HCT116 (cell line): ENCODE data around the gene MRS2. TPM values are rescaled to one million over a fixed set of nuclear protein-coding genes. Genes with fewer than 3 reads are reported as not detected.

ENCODE experiments used
- ATAC-seq: fragments of 200-7000 bp; cut with Tn5 transposase; 2 replicates; pipeline ENCODE4 v1.9.1; 2020; ENCODE audit warnings: mild to moderate bottlenecking, moderate library complexity
- BruUV-seq: library from RNA; stranded (reverse); fragments of 400-500 nt; replicated peaks from 2 replicates; lab custom pipeline; 2021; lab: Mats Ljungman, UMichigan
- CTCF ChIA-PET: fragments of 300-600 bp; sonication (Branson Sonifier 250); formaldehyde crosslinking; loops from one replicate; lab custom pipeline; 2021; ENCODE audit warnings: antibody characterized with exemption; lab: Charles Lee
- POLR2A ChIA-PET: fragments of 300-600, 350-600 bp; sonication (Branson Sonifier 250); formaldehyde crosslinking; loops from one replicate; lab custom pipeline; 2021; ENCODE audit warnings: antibody characterized with exemption; lab: Charles Lee
- RAD21 ChIA-PET, 2 experiments: fragments of 300-600 bp; sonication (Branson Sonifier 250); formaldehyde crosslinking; loops; one replicate each; lab custom pipeline; 2023; ENCODE audit warnings: low total read pairs in 2 of 2; ENCODE audit not compliant: uncharacterized antibody in 2 of 2, unreplicated experiment in 2 of 2, low non-redundant PET in 1 of 2; lab: Charles Lee
- DNase-seq: peaks from one replicate; pipeline ENCODE4 v3.0.0-alpha.2; 2010; ENCODE audit warnings: low read depth, low spot score
- H2AFZ ChIP-seq: fragments of 200-600 bp; shearing (Covaris generic), sonication (generic); 2 replicates; pipeline ENCODE4 v1.6.1; 2017; ENCODE audit warnings: low read depth, mixed run types, mixed read lengths, antibody characterized with exemption, low read length; ENCODE audit not compliant: poor library complexity, severe bottlenecking
- H3K27ac ChIP-seq: 2 replicates; pipeline ENCODE4 v1.5.1; 2012; ENCODE audit warnings: low read depth, low read length
- H3K27me3 ChIP-seq: fragments of 200-600 bp; sonication (generic); 2 replicates; pipeline ENCODE4 v1.6.1; 2016; ENCODE audit warnings: mixed run types, low read length, mixed read lengths; ENCODE audit not compliant: insufficient read depth
- H3K36me3 ChIP-seq, 2 experiments: fragments of 200-500 bp in 1 of 2; fragments of 200-600 bp in 1 of 2; sonication (Bioruptor generic) in 1 of 2; sonication (generic) in 1 of 2; 2 replicates each; pipeline versions ENCODE4 v1.5.1 to v1.6.1; 2014 to 2016; ENCODE audit warnings: low read length in 2 of 2, inconsistent platforms in 1 of 2, mixed read lengths in 1 of 2, mixed run types in 1 of 2; ENCODE audit not compliant: insufficient read depth in 2 of 2, control insufficient read depth in 1 of 2
- H3K4me1 ChIP-seq, 2 experiments: fragments of 200-600 bp in 1 of 2; sonication (generic) in 1 of 2; 2 replicates each; pipeline versions ENCODE4 v1.5.1 to v1.6.1; 2012 to 2017; ENCODE audit warnings: low read length in 2 of 2, inconsistent platforms in 1 of 2, mild to moderate bottlenecking in 1 of 2, mixed read lengths in 1 of 2, mixed run types in 1 of 2, moderate library complexity in 1 of 2; ENCODE audit not compliant: insufficient read depth in 2 of 2, control insufficient read depth in 1 of 2
- H3K4me2 ChIP-seq: fragments of 200-600 bp; sonication (generic); 2 replicates; pipeline ENCODE4 v1.6.1; 2017; ENCODE audit warnings: mixed run types, low read length, mixed read lengths
- H3K4me3 ChIP-seq, 2 experiments: fragments of 200-600 bp in 1 of 2; sonication (generic) in 1 of 2; replicated peaks in 1 of 2; 2 replicates each; pipeline ENCODE4 v1.5.1; 2011 to 2016; ENCODE audit warnings: low read length in 2 of 2, control low read depth in 1 of 2, low read depth in 1 of 2, mild to moderate bottlenecking in 1 of 2, mixed read lengths in 1 of 2, mixed run types in 1 of 2
- H3K79me2 ChIP-seq: fragments of 200-600 bp; sonication (generic); 2 replicates; pipeline ENCODE4 v1.6.1; 2017; ENCODE audit warnings: mild to moderate bottlenecking, mixed run types, low read length, moderate library complexity, mixed read lengths; ENCODE audit not compliant: insufficient read depth
- H3K9ac ChIP-seq: fragments of 200-600 bp; sonication (generic); 2 replicates; pipeline ENCODE4 v1.6.1; 2016; ENCODE audit warnings: low read length, mixed read lengths
- H3K9me2 ChIP-seq: fragments of 200-600 bp; sonication (generic), shearing (Covaris generic); 2 replicates; pipeline ENCODE4 v1.6.1; 2017; ENCODE audit warnings: mixed run types, mild to moderate bottlenecking, moderate library complexity; ENCODE audit not compliant: insufficient read depth
- H3K9me3 ChIP-seq, 2 experiments: fragments of 200-500 bp in 1 of 2; fragments of 200-600 bp in 1 of 2; sonication (Bioruptor generic) in 1 of 2; sonication (generic) in 1 of 2; 2 replicates each; pipeline ENCODE4 v1.6.1; 2014 to 2017; ENCODE audit warnings: low read length in 2 of 2, mixed read lengths in 2 of 2, inconsistent platforms in 1 of 2, low read depth in 1 of 2, mild to moderate bottlenecking in 1 of 2, mixed run types in 1 of 2, moderate library complexity in 1 of 2; ENCODE audit not compliant: control insufficient read depth in 1 of 2, insufficient read depth in 1 of 2
- H4K20me1 ChIP-seq: fragments of 200-600 bp; sonication (generic), shearing (Covaris generic); 2 replicates; pipeline ENCODE4 v1.6.1; 2017; ENCODE audit warnings: mixed run types, mild to moderate bottlenecking, moderate library complexity; ENCODE audit not compliant: insufficient read depth
- CBX3 ChIP-seq: IDR thresholded peaks from 2 replicates; pipeline ENCODE4 v1.6.1; 2012; ENCODE audit warnings: low read depth
- CEBPB ChIP-seq: IDR thresholded peaks from 2 replicates; pipeline ENCODE4 v1.6.1; 2012; ENCODE audit warnings: low read depth
- ELF1 ChIP-seq: IDR thresholded peaks from 2 replicates; pipeline ENCODE4 v1.6.1; 2012; ENCODE audit warnings: low read depth, borderline replicate concordance
- EZH2phosphoT487 ChIP-seq: fragments of 200-600 bp; IDR thresholded peaks from 2 replicates; pipeline ENCODE4 v1.6.1; 2018; ENCODE audit warnings: antibody characterized with exemption, borderline replicate concordance
- POLR2A ChIP-seq: IDR thresholded peaks from 2 replicates; pipeline ENCODE4 v1.7.0; 2011; ENCODE audit warnings: borderline replicate concordance; ENCODE audit not compliant: insufficient read depth, insufficient read length; ENCODE audit errors: extremely low read depth
- RAD21 ChIP-seq: IDR thresholded peaks from 2 replicates; pipeline ENCODE4 v1.6.1; 2012; ENCODE audit warnings: low read depth, mild to moderate bottlenecking
- SIN3A ChIP-seq: IDR thresholded peaks from 2 replicates; pipeline ENCODE4 v1.6.1; 2012; ENCODE audit warnings: low read depth
- SP1 ChIP-seq: IDR thresholded peaks from 2 replicates; pipeline ENCODE4 v1.6.1; 2012; ENCODE audit warnings: low read depth
- SRF ChIP-seq: IDR thresholded peaks from 2 replicates; pipeline ENCODE4 v1.6.1; 2012; ENCODE audit warnings: low read depth
- ZNF274 ChIP-seq: fragments of 200-500 bp; sonication (Bioruptor generic); IDR thresholded peaks from 2 replicates; pipeline ENCODE4 v1.6.1; 2014; ENCODE audit warnings: mild to moderate bottlenecking, low read depth, low read length, inconsistent platforms
- intact Hi-C: fragments of 100-400 bp; cut with micrococcal nuclease; formaldehyde crosslinking; loops from 2 replicates; pipeline ENCODE4 v1.10.0; 2022
- total RNA-seq: library from RNA; stranded (reverse); gene quantifications from one replicate; pipeline ENCODE4 v1.2.1, GENCODE V29; 2021; ENCODE audit not compliant: unreplicated experiment
- TF ChIP-seq, protein P1 (sequence below): IDR thresholded peaks from 2 replicates; pipeline ENCODE4 v1.6.1; 2011; ENCODE audit warnings: mild to moderate bottlenecking, low read length, moderate library complexity; ENCODE audit not compliant: insufficient replicate concordance; ENCODE audit errors: extremely low read depth
- TF ChIP-seq, protein P2 (sequence below), 3 experiments: fragments of 200-600 bp in 1 of 3; sonication (generic) in 1 of 3; IDR thresholded peaks in 2 of 3; conservative IDR thresholded peaks in 1 of 3; 2 replicates each; pipeline ENCODE4 v1.5.1; 2012 to 2017; ENCODE audit warnings: low read depth in 2 of 3, low read length in 2 of 3, antibody characterized with exemption in 1 of 3, borderline replicate concordance in 1 of 3, control low read depth in 1 of 3, mild to moderate bottlenecking in 1 of 3, mixed read lengths in 1 of 3, mixed run types in 1 of 3, moderate library complexity in 1 of 3; ENCODE audit not compliant: insufficient read depth in 1 of 3
- TF ChIP-seq, protein P3 (sequence below): IDR thresholded peaks from 2 replicates; pipeline ENCODE4 v1.6.1; 2012
- TF ChIP-seq, protein P4 (sequence below): IDR thresholded peaks from 2 replicates; pipeline ENCODE4 v1.6.1; 2012; ENCODE audit warnings: low read depth

The MRS2 gene
- total RNA-seq, 1 experiment from 2014 or later = 39.9 TPM

DNA sequence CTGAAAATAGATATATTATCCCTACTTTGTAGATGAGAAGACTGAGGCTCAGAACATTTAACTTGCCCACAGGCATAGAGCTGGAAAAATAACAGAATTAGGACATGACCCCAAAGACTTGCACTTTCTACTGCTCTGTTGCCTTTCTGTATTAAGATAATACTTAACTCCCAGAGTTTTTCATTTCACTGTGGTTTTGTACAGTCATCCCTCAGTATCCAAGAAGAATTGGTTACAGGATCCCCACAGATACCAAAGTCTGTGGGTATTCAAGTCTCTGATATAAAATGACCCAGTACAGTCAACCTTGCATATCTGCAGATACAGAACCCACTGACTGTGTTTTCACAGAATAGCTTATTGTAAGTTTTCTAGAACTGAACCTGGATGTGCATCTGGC, 16.8 kb downstream of the MRS2 start:
- H3K4me2 ChIP-seq = no peak overlapping the region
- no peak overlapping the region for H3K4me3 ChIP-seq
- H4K20me1 ChIP-seq = no peaks in the 10 kb centered on the region
- H3K27ac ChIP-seq = no peak overlapping the region
- ChIA-PET RAD21 (no interaction called here), CTCF (no interaction called here), POLR2A (no interaction called here)
- intact Hi-C loops = no loop called here
- H3K9me3 ChIP-seq = no peaks in the 10 kb centered on the region
- no peaks in the 10 kb centered on the region for H3K27me3 ChIP-seq
- H3K79me2 ChIP-seq = peaks cover 17% of the 10 kb centered on the region
- ATAC-seq = no peak
- no peak overlapping the region for H3K9ac ChIP-seq
- TF ChIP-seq CBX3 (no peak), SRF (no peak), ELF1 (no peak), CEBPB (no peak), EZH2phosphoT487 (no peak), SIN3A (no peak), ZNF274 (no peak), POLR2A (no peak), SP1 (no peak), RAD21 (no peak)
- TF ChIP-seq, protein P1, sequence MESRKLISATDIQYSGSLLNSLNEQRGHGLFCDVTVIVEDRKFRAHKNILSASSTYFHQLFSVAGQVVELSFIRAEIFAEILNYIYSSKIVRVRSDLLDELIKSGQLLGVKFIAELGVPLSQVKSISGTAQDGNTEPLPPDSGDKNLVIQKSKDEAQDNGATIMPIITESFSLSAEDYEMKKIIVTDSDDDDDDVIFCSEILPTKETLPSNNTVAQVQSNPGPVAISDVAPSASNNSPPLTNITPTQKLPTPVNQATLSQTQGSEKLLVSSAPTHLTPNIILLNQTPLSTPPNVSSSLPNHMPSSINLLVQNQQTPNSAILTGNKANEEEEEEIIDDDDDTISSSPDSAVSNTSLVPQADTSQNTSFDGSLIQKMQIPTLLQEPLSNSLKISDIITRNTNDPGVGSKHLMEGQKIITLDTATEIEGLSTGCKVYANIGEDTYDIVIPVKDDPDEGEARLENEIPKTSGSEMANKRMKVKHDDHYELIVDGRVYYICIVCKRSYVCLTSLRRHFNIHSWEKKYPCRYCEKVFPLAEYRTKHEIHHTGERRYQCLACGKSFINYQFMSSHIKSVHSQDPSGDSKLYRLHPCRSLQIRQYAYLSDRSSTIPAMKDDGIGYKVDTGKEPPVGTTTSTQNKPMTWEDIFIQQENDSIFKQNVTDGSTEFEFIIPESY = no peak
- TF ChIP-seq, protein P2, sequence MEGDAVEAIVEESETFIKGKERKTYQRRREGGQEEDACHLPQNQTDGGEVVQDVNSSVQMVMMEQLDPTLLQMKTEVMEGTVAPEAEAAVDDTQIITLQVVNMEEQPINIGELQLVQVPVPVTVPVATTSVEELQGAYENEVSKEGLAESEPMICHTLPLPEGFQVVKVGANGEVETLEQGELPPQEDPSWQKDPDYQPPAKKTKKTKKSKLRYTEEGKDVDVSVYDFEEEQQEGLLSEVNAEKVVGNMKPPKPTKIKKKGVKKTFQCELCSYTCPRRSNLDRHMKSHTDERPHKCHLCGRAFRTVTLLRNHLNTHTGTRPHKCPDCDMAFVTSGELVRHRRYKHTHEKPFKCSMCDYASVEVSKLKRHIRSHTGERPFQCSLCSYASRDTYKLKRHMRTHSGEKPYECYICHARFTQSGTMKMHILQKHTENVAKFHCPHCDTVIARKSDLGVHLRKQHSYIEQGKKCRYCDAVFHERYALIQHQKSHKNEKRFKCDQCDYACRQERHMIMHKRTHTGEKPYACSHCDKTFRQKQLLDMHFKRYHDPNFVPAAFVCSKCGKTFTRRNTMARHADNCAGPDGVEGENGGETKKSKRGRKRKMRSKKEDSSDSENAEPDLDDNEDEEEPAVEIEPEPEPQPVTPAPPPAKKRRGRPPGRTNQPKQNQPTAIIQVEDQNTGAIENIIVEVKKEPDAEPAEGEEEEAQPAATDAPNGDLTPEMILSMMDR (IDR thresholded peaks at IDR 0.05 in 2 of 3, conservative IDR thresholded peaks at IDR 0.05 in 1 of 3; ENCODE audit: borderline replicate concordance in 1 of 3, insufficient read depth in 1 of 3, low read depth in 2 of 3, low read length in 2 of 3) = no peak
- TF ChIP-seq, protein P3, sequence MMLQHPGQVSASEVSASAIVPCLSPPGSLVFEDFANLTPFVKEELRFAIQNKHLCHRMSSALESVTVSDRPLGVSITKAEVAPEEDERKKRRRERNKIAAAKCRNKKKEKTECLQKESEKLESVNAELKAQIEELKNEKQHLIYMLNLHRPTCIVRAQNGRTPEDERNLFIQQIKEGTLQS = no peak
- TF ChIP-seq, protein P4, sequence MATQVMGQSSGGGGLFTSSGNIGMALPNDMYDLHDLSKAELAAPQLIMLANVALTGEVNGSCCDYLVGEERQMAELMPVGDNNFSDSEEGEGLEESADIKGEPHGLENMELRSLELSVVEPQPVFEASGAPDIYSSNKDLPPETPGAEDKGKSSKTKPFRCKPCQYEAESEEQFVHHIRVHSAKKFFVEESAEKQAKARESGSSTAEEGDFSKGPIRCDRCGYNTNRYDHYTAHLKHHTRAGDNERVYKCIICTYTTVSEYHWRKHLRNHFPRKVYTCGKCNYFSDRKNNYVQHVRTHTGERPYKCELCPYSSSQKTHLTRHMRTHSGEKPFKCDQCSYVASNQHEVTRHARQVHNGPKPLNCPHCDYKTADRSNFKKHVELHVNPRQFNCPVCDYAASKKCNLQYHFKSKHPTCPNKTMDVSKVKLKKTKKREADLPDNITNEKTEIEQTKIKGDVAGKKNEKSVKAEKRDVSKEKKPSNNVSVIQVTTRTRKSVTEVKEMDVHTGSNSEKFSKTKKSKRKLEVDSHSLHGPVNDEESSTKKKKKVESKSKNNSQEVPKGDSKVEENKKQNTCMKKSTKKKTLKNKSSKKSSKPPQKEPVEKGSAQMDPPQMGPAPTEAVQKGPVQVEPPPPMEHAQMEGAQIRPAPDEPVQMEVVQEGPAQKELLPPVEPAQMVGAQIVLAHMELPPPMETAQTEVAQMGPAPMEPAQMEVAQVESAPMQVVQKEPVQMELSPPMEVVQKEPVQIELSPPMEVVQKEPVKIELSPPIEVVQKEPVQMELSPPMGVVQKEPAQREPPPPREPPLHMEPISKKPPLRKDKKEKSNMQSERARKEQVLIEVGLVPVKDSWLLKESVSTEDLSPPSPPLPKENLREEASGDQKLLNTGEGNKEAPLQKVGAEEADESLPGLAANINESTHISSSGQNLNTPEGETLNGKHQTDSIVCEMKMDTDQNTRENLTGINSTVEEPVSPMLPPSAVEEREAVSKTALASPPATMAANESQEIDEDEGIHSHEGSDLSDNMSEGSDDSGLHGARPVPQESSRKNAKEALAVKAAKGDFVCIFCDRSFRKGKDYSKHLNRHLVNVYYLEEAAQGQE = no peak
- TF ChIP-seq, all 23 proteins: peak for 0
- peaks cover 63 to 64% of the 10 kb centered on the region in 2 experiments for H3K36me3 ChIP-seq
- BruUV-seq = no TSS peak
- no peaks in the 10 kb centered on the region for H3K4me1 ChIP-seq
- H2AFZ ChIP-seq = no peak overlapping the region
- H3K9me2 ChIP-seq = no peaks in the 10 kb centered on the region
- no peak for DNase-seq
